Right lobe of liver (tissue), 6 donors: ENCODE measurements around the gene MAP1B. TPM values are rescaled to one million over a fixed set of nuclear protein-coding genes. Genes with fewer than 3 reads are reported as not detected.

Experiments
- ATAC-seq, 4 donors: fragments of 200-7000 bp; cut with Tn5 transposase; one replicate each; pipeline ENCODE4 v1.9.1; 2020; ENCODE audit warnings: mild to moderate bottlenecking in 4 of 4, moderate library complexity in 4 of 4
- DNase-seq, 3 donors: peaks; one replicate each; pipeline ENCODE4 v3.0.0-alpha.2; 2020
- H3K27ac ChIP-seq, 3 donors: fragments of 200-600 bp; one replicate each; pipeline ENCODE4 v1.8.0; 2022
- H3K27me3 ChIP-seq, 2 donors: fragments of 200-600 bp; one replicate each; pipeline ENCODE4 v1.8.0; 2022
- H3K36me3 ChIP-seq, 4 donors: fragments of 200-600 bp; sonication (generic) in 1 of 4; one replicate each; pipeline versions ENCODE4 v1.5.1 to v1.8.0; 2017 to 2022; ENCODE audit warnings: control low read depth in 1 of 4
- H3K4me1 ChIP-seq, 4 donors: fragments of 200-600 bp; sonication (generic) in 1 of 4; one replicate each; pipeline versions ENCODE4 v1.5.1 to v1.8.0; 2017 to 2022; ENCODE audit warnings: control low read depth in 1 of 4
- H3K4me3 ChIP-seq, 3 donors: fragments of 200-600 bp; one replicate each; pipeline ENCODE4 v1.8.0; 2022
- H3K9me3 ChIP-seq, 4 donors: fragments of 200-600 bp; sonication (generic) in 1 of 4; one replicate each; pipeline versions ENCODE4 v1.5.1 to v1.8.0; 2017 to 2022; ENCODE audit warnings: control low read depth in 1 of 4
- CTCF ChIP-seq, 4 donors: fragments of 200-600 bp in 3 of 4; fragments of 450-650 bp in 1 of 4; IDR thresholded peaks; one replicate each; pipeline versions ENCODE4 v1.5.1 to v1.8.0; 2016 to 2022; ENCODE audit warnings: antibody characterized with exemption in 4 of 4, mild to moderate bottlenecking in 2 of 4
- POLR2A ChIP-seq: fragments of 450-650 bp; IDR thresholded peaks from one replicate; pipeline ENCODE4 v1.6.1; 2017; ENCODE audit warnings: antibody characterized with exemption, mild to moderate bottlenecking
- WGBS: methylation state at CpG from one replicate; pipeline ENCODE4 v1.1.6; 2018; ENCODE audit warnings: low coverage, low lambda C conversion rate; ENCODE audit not compliant: insufficient coverage; ENCODE audit errors: missing lambda C conversion rate; 5-methylcytosine and 5-hydroxymethylcytosine counted together
- intact Hi-C, 2 donors: fragments of 100-400 bp; cut with DNase I; formaldehyde crosslinking; loops; one replicate each; pipeline versions ENCODE4 v1.11.2 to v1.14.1; 2022
- microRNA-seq, 2 donors: library from miRNA; unstranded; fragments of <30 nt; microRNA quantifications; one replicate each; pipeline ENCODE4, GENCODE V29; 2019 to 2020
- small RNA-seq, 2 experiments: library from RNA; depleted of rRNA; stranded (forward); fragments of <200 nt; gene quantifications; one replicate each; pipeline ENCODE3, GENCODE V24; 2016
- total RNA-seq, 6 experiments: library from RNA; depleted of rRNA in 2 of 6; stranded (reverse); fragments of >200 nt in 2 of 6; fragmentation: NEBNext Ultra II Directional in 3 of 6; extraction: Animal tissue kit (Norgen Biotek cat#: 25700) in 3 of 6; gene quantifications; one replicate each; pipeline versions ENCODE4 v1.1.0 to v1.2.4, GENCODE V29; 2016 to 2023
- donor health status: DM: no; HTN: yes; CAD: no.
- donor health status: DM: no; HTN: no; CAD: no.
- donor health status: DM: no; HTN: no; CAD: no.
- donor health status: DM: no; HTN: yes; CAD: no.
- donor health status: DM: no; HTN: yes; CAD: no.

The MAP1B gene
- total RNA-seq, 6 experiments from 2014 or later, result 2.4 to 14.0 (median 5.3) TPM

- Histone ChIP-seq H3K36me3 (no peaks in the 10 kb centered on the region), H3K4me1 (peaks cover 0 to 11% (median 0%) of the 10 kb centered on the region in 4 donors), H3K27me3 (no peaks in the 10 kb centered on the region), H3K4me3 (no peak overlapping the region), H3K27ac (no peak overlapping the region), H3K9me3 (no peaks in the 10 kb centered on the region)
- 96% methylated on average over 2 of the region's 2 CpGs for WGBS
- ATAC-seq (no peak), DNase-seq (no peak)
- intact Hi-C loops, result no loop called here
- TF ChIP-seq CTCF (IDR thresholded peaks at IDR 0.05), result no peak
- no peak for TF ChIP-seq POLR2A
Observed at GRCh38 chr5:72256536-72256935, 149.3 kb downstream of the MAP1B start.

Small RNA genes within 50 kb of the gene (microRNA-seq; reads per million reads assigned to microRNA genes)
- 0 reads per million in 2 donors for gene MIR4803

Small RNA genes within 50 kb of the gene (small RNA-seq; reads per million reads assigned to genes)
- gene MIR4803, result 0 reads per million in 2 experiments

Other genes with a start within 250 kb of the MAP1B start
- gene MRPS27, start 212.8 kb downstream of the MAP1B start, total RNA-seq, result 10 to 100 TPM; 28.6 to 40.3 (median 36.0) TPM
- 1 to 10 TPM; 4.3 to 8.5 (median 6.7) TPM for gene PTCD2, start 212.9 kb downstream of the MAP1B start, total RNA-seq